Astrocyte (in vitro differentiated cells and primary cell): ENCODE results near the gene HSBP1.

Experiments used
- EZH2 ChIP-seq: IDR thresholded peaks from 2 replicates; pipeline ENCODE4 v1.6.1; 2012; ENCODE audit warnings: mild to moderate bottlenecking, low read length, inconsistent platforms; ENCODE audit not compliant: insufficient read depth
- TF ChIP-seq, protein P1 (sequence below): IDR thresholded peaks from 2 replicates; pipeline ENCODE4 v1.5.1; 2011; ENCODE audit warnings: low read depth, mild to moderate bottlenecking, inconsistent platforms, low read length, moderate library complexity; ENCODE audit not compliant: insufficient read depth

DNA sequence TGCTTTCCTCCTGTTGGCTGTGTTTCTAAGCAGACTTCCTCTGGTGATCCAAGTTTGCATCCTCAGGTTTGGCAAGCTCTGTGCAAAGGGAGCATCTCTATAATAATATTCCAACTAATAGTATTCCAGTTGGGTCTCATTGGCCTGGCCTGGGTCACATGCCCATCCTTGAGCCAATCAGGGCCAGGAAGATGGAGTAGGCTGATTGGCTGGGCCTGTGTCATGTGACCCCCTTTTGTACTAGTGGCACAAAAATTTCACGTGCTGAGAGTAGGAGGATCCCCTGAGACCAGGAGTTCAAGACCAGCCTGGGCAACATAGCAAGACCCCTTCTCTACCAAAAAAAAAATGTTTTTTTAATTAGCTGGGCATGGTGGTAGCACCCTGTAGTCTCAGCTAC lies 55.9 kb downstream of the HSBP1 start:
- TF ChIP-seq, protein P1, sequence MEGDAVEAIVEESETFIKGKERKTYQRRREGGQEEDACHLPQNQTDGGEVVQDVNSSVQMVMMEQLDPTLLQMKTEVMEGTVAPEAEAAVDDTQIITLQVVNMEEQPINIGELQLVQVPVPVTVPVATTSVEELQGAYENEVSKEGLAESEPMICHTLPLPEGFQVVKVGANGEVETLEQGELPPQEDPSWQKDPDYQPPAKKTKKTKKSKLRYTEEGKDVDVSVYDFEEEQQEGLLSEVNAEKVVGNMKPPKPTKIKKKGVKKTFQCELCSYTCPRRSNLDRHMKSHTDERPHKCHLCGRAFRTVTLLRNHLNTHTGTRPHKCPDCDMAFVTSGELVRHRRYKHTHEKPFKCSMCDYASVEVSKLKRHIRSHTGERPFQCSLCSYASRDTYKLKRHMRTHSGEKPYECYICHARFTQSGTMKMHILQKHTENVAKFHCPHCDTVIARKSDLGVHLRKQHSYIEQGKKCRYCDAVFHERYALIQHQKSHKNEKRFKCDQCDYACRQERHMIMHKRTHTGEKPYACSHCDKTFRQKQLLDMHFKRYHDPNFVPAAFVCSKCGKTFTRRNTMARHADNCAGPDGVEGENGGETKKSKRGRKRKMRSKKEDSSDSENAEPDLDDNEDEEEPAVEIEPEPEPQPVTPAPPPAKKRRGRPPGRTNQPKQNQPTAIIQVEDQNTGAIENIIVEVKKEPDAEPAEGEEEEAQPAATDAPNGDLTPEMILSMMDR = no peak
- no peak for TF ChIP-seq EZH2
